HG03064 (cell line): ENCODE results near the gene LFNG.
A peak's percentile ranks its signal among the peaks of the same experiment; 100 is the strongest.

ENCODE experiments used
- ATAC-seq: cut with Tn5 transposase; IDR thresholded peaks from one replicate; pipeline ENCODE4 v1.9.1; 2021; ENCODE audit warnings: low read depth; ENCODE audit not compliant: unreplicated experiment

The LFNG gene, protein sequence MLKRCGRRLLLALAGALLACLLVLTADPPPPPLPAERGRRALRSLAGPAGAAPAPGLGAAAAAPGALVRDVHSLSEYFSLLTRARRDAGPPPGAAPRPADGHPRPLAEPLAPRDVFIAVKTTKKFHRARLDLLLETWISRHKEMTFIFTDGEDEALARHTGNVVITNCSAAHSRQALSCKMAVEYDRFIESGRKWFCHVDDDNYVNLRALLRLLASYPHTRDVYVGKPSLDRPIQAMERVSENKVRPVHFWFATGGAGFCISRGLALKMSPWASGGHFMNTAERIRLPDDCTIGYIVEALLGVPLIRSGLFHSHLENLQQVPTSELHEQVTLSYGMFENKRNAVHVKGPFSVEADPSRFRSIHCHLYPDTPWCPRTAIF

DNA sequence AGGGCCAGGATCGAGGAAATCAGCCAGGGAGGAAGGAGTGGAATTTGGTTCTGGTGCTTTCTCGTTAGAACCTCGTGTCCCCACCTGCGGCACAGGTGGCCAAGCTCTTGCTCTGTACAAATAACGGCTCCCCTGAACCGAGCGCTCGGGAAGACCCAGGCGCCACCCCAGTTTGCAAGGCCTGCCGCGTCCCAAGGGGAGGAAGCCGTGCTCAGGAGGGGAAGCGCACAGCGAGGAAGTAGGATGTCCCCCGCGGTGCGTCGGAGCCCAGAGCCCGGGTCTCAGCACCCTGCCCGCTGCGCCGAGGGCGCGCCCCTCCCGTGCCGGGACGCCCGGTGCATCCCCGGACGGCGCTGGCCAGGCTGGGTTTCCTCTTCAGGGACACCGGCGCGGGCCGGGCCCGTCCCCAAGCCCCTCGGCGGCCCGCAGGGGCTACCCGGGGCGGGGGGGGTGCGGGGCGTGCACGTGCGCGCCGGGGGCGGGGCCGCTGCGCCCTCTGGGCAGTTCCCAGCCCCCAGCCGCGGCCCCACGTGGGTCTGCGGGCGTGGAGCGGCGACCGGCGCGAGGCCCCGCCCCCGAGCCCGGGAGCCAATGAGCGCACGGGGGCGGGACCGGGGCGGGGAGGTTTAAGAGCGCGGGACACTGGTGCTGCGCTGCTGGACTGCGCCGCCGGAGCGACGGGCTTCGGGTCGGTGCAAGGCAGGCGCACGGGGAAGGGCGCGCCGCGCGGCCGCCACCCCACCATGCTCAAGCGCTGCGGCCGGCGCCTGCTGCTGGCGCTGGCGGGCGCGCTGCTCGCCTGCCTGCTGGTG is at the start of gene LFNG:
Gene LFNG (plus strand): TSS at position 656 of the 812 bp plus-strand sequence. CDS start 88 bp downstream, at position 744.
- ATAC-seq = peak; percentile 72

GRCh38 chr7:2470204-2471021 is 49.2 kb upstream of the LFNG start:
- no peak for ATAC-seq

- ATAC-seq = no peak
Measured at GRCh38 chr7:2471022-2471329, 48.6 kb upstream of the LFNG start.

DNA sequence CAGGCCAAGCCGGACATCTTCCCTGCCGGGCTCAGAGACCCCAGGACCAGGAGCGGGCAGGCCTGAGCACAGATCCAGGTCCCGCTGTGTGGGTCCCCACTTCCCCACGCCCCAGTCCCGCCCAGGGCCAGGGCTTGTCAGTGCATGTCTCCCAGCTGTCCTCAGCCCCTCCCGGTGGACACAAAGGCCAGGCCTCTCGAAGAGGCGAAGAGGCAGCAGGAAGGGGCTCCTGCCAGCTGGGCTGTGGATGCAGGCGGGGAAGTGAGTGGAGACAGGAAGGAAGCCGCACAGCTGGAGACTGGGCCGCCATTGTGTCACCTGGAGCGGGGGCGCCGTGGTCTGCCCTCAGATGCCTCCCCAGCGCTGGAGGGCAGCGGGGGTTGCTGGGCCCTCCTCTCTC is 48.2 kb upstream of the LFNG start:
- no peak for ATAC-seq

- ATAC-seq = no peak
Measured at GRCh38 chr7:2472739-2473138, 46.8 kb upstream of the LFNG start.

DNA sequence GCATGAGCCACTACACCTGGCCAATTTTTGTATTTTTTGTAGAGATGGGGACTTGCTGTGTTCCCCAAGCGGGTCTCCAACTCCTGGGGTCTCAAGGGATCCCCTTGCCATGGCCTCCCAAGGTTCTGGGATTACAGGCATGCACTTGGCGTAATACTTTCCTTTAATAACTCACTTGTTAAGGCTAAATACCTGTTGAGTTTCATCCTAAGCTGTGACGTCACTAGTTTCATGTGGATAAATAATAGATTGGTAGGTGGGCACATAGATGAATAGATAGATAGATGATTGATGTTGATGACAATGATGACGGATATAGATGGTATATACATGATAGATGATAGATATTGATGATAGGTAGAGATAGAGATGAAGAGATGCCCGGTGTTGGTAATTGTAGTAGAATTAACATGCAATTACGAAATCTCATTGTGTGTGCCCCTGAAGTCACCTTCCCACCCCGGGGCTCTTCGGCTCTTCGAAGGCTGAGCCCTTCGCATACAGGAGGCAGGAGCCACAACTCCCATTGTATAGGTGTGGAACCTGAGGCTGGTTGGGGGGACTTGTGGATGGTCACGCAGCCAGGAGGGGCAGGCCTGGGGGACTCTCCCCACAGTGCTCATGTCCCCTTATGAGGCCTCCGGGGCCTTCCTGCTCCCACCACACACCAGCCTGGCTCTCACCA is 45.9 kb upstream of the LFNG start:
- no peak for ATAC-seq

DNA sequence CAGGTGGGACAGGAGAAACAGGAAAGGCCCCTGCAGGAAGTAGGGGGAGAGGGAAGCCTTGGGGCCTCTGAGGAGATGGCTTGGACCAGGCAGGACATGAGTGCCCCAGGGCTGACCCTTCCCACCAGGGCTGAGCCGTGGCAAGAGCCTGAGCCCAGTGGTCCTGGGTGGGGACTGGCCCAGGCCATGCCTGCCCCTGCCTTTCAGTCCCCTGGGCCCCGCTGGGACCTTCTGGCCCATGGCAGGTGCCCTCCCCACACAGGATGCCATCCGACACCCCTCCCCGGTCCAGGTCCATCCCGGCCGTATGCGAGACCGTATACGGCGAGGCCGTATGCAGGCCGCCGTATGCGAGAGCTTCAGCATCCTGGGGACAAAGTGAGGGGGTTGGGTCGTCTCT is 45.4 kb upstream of the LFNG start:
- no peak for ATAC-seq

DNA sequence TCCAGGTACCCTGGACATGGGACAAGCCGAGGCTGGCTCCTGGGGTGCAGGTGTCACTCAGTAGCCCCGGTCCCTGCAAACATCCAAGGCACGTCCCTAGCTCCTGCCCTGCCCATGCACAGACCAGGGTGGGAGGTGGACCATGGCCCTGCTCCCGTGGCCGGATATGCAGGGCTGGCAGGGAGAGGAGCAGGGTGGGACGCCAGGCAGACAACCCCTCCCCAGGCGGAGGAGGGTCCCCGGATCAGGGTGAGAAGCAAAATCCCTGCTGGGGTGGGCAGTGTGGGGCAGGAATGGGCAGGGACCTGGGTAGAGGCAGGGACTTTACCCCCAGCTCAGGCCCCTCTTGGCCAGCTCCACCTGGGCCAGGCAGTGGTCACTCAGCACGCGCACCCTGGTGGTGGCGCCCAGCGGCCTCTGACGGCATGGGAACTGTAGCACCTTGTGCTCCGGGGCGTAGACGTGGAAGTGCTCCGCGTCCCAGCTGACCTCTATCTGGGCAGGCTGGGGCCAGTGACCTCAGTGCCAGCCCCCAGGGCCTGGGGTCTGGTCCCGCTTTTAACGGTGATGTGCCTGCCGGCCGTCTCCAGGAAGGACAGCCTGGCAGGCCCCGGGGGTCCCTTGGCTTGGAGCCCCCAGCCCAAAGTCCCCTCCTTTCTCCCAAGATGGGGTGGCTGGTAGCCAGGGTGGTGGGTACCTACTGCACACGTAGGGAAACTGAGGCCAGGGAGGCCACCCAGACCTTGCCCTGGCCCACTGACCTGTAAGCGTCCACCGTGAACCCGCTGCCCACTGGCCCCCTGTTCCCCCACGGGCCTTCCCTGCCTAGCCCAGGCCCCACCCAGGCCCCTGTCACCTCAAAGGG is 44.5 kb upstream of the LFNG start:
- no peak for ATAC-seq

- no peak for ATAC-seq
Measured at GRCh38 chr7:2475678-2476015, 43.9 kb upstream of the LFNG start.

DNA sequence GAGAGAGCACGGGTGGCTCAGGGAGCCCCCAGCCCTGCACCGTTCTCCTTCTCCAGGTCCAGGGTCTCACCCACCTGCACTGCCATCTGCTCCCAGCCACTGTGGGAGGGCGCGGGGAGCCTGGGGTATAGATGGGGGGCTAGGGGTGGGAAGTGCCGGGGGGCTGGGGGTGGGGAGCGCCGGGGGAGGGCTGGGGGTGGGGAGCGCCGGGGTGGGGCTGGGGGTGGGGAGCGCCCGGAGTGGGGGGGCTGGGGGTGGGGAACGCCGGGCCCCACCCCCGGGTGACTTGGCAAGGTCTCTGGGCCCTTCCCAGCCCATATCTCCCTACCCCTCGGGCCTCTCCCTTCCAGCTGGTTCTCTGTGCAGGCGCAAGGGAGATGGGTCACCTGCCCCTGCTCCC is 43.3 kb upstream of the LFNG start, which contains the start of gene GRIFIN:
Gene GRIFIN (minus strand): TSS at position 101 of the 400 bp plus-strand sequence. CDS start 15 bp downstream, at position 86.
- no peak for ATAC-seq

GRCh38 chr7:2476776-2477446 is 42.7 kb upstream of the LFNG start:
- no peak for ATAC-seq

GRCh38 chr7:2477447-2478398 is 41.9 kb upstream of the LFNG start:
- peak; percentile 63 for ATAC-seq

GRCh38 chr7:2478399-2478785 is 41.2 kb upstream of the LFNG start:
- ATAC-seq = no peak

- ATAC-seq = no peak
Measured at GRCh38 chr7:2478800-2479199, 40.8 kb upstream of the LFNG start.

DNA sequence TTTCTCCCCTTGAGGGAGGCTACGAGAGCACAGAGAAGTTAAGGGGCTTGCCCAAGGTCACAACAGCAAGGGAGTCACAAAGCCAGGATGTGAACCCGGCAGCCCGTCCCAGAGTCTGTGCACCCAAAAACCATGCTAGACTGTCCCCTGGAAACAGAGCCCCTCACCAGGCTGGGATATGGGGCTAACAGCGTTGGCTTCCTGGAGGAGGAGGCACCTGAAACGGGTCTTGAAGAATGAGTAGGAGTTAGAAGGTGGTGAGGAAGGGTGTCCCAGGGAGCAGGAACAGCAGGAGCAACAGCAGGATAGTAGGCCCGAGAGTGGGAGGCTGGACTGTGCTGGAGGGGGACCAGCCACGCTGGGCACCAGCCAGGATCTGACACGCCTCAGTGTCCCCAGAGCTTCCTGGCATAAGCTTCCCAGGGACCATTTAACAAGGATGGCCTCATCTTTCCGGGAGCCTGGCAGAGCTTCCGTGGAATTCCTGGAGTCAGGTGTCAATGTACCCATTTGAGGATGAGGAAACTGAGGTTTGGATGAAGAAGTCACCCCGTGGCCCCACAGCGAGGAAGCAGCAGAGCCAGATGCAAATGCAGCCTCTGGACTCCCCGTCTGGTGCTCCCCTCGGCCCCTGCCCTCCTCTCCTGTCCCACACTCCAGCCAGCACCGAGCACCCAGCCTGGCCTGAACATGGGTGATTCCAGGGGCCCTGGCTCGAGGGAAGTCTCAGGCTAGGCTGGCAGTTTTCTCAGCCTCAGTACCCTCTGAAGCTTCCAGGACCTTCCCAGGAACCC is 40.1 kb upstream of the LFNG start:
- no peak for ATAC-seq

- ATAC-seq = no peak
Measured at GRCh38 chr7:2480070-2480408, 39.5 kb upstream of the LFNG start.

- ATAC-seq = no peak
Measured at GRCh38 chr7:2481195-2481594, 38.4 kb upstream of the LFNG start.
